Measurements from ENCODE around the gene CHM. TPM values are rescaled to one million over a fixed set of nuclear protein-coding genes. Genes with fewer than 3 reads are reported as not detected.
"Not testable (repeated sequence)": the region's sequence is repeated elsewhere in the genome, so short reads cannot be mapped to it uniquely, and the experiment has no call there.

Gene CHM
- total and polyA plus RNA-seq, 3 experiments from 2014 or later = 8.2 to 16.7 (median 13.2) TPM

DNA sequence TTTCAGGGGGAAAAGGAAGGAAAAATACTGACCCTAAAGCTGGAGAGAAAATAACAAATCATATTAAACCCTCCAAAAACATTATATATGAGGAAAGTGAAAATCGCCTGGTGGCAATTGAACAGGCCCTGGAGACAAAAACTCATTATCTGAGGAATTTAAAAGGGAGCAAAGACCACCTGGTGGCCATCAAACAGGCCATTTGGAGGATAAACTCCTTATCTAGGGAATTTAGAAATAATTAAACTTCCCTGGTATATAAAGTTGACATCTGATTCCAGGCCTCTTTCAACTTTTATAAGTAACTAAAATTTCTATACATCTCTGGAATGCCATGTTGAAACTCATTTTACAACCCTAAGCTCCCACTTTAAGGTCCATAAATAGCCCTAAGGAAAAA, 35.2 kb downstream of the CHM start:
- ChIA-PET POLR2A (no interaction called here), CTCF (no interaction called here)
- H3K27ac ChIP-seq (ENCODE audit: low read depth, low read length) = no peak overlapping the region
- DNase-seq = no peak
- H3K4me1 ChIP-seq (ENCODE audit: insufficient read depth, low read length) = no peaks in the 10 kb centered on the region
- Mint-ChIP-seq H3K27ac (no peak overlapping the region), H3K4me3 (no peak overlapping the region), H3K36me3 (peaks cover 9 to 18% (median 11%) of the 10 kb centered on the region in 3 donors), H3K9me3 (peaks cover 0 to 8% (median 0%) of the 10 kb centered on the region in 5 donors), H3K4me1 (peaks cover 19 to 42% (median 22%) of the 10 kb centered on the region in 3 donors), H3K27me3 (peaks cover 0 to 9% of the 10 kb centered on the region in 2 donors)
- no peaks in the 10 kb centered on the region for H3K36me3 ChIP-seq (ENCODE audit: insufficient read depth, low read length)
- no peak overlapping the region for H3K4me3 ChIP-seq (ENCODE audit: low read length)
- no peaks in the 10 kb centered on the region for H3K27me3 ChIP-seq (ENCODE audit: insufficient read depth, low read length, poor library complexity, severe bottlenecking)
- no peaks in the 10 kb centered on the region for H3K9me3 ChIP-seq (ENCODE audit: low read length)

GRCh38 chrX:86009803-86010202, 37.6 kb downstream of the CHM start:
- H3K4me1 Mint-ChIP-seq = peaks cover 20 to 46% (median 20%) of the 10 kb centered on the region in 3 donors
- H3K4me3 ChIP-seq (ENCODE audit: low read length); H3K4me1 ChIP-seq (ENCODE audit: insufficient read depth, low read length); H3K9me3 ChIP-seq (ENCODE audit: low read length); H3K27me3 ChIP-seq (ENCODE audit: insufficient read depth, low read length, poor library complexity, severe bottlenecking); H3K4me3 Mint-ChIP-seq; H3K27me3 Mint-ChIP-seq; H3K27ac Mint-ChIP-seq; CTCF ChIA-PET; POLR2A ChIA-PET; H3K27ac ChIP-seq (ENCODE audit: low read depth, low read length); DNase-seq; H3K36me3 ChIP-seq (ENCODE audit: insufficient read depth, low read length); H3K9me3 Mint-ChIP-seq: not testable (repeated sequence)
- peaks cover 4 to 11% (median 11%) of the 10 kb centered on the region in 3 donors for H3K36me3 Mint-ChIP-seq

DNA sequence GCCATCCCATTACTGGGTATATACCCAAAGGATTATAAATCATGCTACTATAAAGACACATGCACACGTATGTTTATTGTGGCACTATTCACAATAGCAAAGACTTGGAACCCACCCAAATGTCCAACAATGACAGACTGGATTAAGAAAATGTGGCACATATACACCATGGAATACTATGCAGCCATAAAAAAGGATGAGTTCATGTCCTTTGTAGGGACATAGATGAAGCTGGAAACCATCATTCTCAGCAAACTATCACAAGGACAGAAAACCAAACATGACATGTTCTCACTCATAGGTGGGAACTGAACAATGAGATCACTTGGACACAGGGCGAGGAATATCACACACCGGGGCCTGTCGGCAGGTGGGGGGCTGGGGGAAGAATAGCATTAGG, 39.5 kb downstream of the CHM start:
- DNase-seq; H3K4me3 ChIP-seq (ENCODE audit: low read length); H3K27ac Mint-ChIP-seq; H3K27me3 ChIP-seq (ENCODE audit: insufficient read depth, low read length, poor library complexity, severe bottlenecking); H3K27ac ChIP-seq (ENCODE audit: low read depth, low read length); H3K4me3 Mint-ChIP-seq; H3K9me3 ChIP-seq (ENCODE audit: low read length); H3K27me3 Mint-ChIP-seq; H3K4me1 ChIP-seq (ENCODE audit: insufficient read depth, low read length); H3K36me3 Mint-ChIP-seq; H3K36me3 ChIP-seq (ENCODE audit: insufficient read depth, low read length); CTCF ChIA-PET; POLR2A ChIA-PET; H3K9me3 Mint-ChIP-seq: not testable (repeated sequence)
- H3K4me1 Mint-ChIP-seq = peaks cover 27 to 51% (median 28%) of the 10 kb centered on the region in 3 donors

GRCh38 chrX:86002076-86002896, 45.1 kb downstream of the CHM start:
- POLR2A ChIA-PET = no interaction called here
- H3K36me3 Mint-ChIP-seq = peaks cover 0 to 1% (median 0%) of the 10 kb centered on the region in 3 donors

GRCh38 chrX:85998954-85999353, 48.4 kb downstream of the CHM start:
- Mint-ChIP-seq H3K9me3 (no peaks in the 10 kb centered on the region), H3K27ac (no peak overlapping the region), H3K36me3 (no peaks in the 10 kb centered on the region), H3K4me1 (peaks cover 36 to 66% (median 41%) of the 10 kb centered on the region in 3 donors), H3K4me3 (no peak overlapping the region), H3K27me3 (no peaks in the 10 kb centered on the region)
- CTCF ChIA-PET = no interaction called here
- DNase-seq = no peak
- peaks cover 9% of the 10 kb centered on the region for H3K4me1 ChIP-seq (ENCODE audit: insufficient read depth, low read length)
- no peaks in the 10 kb centered on the region for H3K9me3 ChIP-seq (ENCODE audit: low read length)
- no peaks in the 10 kb centered on the region for H3K27me3 ChIP-seq (ENCODE audit: insufficient read depth, low read length, poor library complexity, severe bottlenecking)
- H3K27ac ChIP-seq (ENCODE audit: low read depth, low read length) = no peak overlapping the region
- H3K36me3 ChIP-seq (ENCODE audit: insufficient read depth, low read length) = no peaks in the 10 kb centered on the region
- H3K4me3 ChIP-seq (ENCODE audit: low read length) = no peak overlapping the region
- POLR2A ChIA-PET = no interaction called here

More at GRCh38 chrX:86002076-86002896, 45.1 kb downstream of the CHM start:
- no peak overlapping the region for H3K4me3 ChIP-seq (ENCODE audit: low read length)
- peak overlapping the region in 3 of 8 donors; percentile 4 to 76 (median 32) for H3K27ac Mint-ChIP-seq
- CTCF ChIA-PET = no interaction called here
- H3K36me3 ChIP-seq (ENCODE audit: insufficient read depth, low read length) = no peaks in the 10 kb centered on the region
- peak overlapping the region in 4 of 7 donors; percentile 38 to 75 (median 51) for H3K4me3 Mint-ChIP-seq
- DNase-seq = peak in 2 of 5 donors; percentile 4 to 47
- H3K4me1 ChIP-seq (ENCODE audit: insufficient read depth, low read length) = peaks cover 9% of the 10 kb centered on the region
- H3K4me1 Mint-ChIP-seq = peaks cover 39 to 59% (median 43%) of the 10 kb centered on the region in 3 donors
- H3K9me3 Mint-ChIP-seq = peaks cover 0 to 2% (median 0%) of the 10 kb centered on the region in 5 donors
- no peaks in the 10 kb centered on the region for H3K9me3 ChIP-seq (ENCODE audit: low read length)
- H3K27ac ChIP-seq (ENCODE audit: low read depth, low read length) = no peak overlapping the region
- no peaks in the 10 kb centered on the region for H3K27me3 Mint-ChIP-seq
- no peaks in the 10 kb centered on the region for H3K27me3 ChIP-seq (ENCODE audit: insufficient read depth, low read length, poor library complexity, severe bottlenecking)

DNA sequence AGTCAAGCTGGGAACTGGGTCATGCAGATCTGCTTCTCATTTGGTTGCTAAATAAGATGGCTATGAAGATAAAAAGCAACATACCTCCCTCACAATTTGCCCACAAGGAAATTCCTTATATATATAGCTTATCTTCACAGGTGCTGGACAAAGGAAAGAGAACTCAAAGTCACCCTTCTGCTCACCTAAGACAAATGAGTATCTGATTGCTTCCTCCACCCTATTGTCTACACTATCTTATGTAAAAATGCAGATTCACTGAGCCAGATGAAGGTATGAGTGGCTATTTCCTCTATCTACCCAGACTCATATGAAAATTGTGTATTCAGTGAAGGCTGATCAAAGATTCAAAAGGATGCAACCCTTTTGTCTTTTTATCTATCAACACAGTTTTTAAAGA, 50.8 kb downstream of the CHM start:
- peaks cover 0 to 2% of the 10 kb centered on the region in 2 donors for H3K27me3 Mint-ChIP-seq
- CTCF ChIA-PET = no interaction called here
- no peak overlapping the region for H3K27ac ChIP-seq (ENCODE audit: low read depth, low read length)
- no peak overlapping the region for H3K4me3 ChIP-seq (ENCODE audit: low read length)
- no peaks in the 10 kb centered on the region for H3K27me3 ChIP-seq (ENCODE audit: insufficient read depth, low read length, poor library complexity, severe bottlenecking)
- POLR2A ChIA-PET = no interaction called here
- H3K36me3 ChIP-seq (ENCODE audit: insufficient read depth, low read length) = no peaks in the 10 kb centered on the region
- no peaks in the 10 kb centered on the region for H3K4me1 ChIP-seq (ENCODE audit: insufficient read depth, low read length)
- DNase-seq = no peak
- no peaks in the 10 kb centered on the region for H3K9me3 Mint-ChIP-seq
- H3K27ac Mint-ChIP-seq = no peak overlapping the region
- H3K9me3 ChIP-seq (ENCODE audit: low read length) = no peaks in the 10 kb centered on the region
- peaks cover 20 to 59% (median 33%) of the 10 kb centered on the region in 3 donors for H3K4me1 Mint-ChIP-seq
- H3K4me3 Mint-ChIP-seq = no peak overlapping the region
- H3K36me3 Mint-ChIP-seq = no peaks in the 10 kb centered on the region

DNA sequence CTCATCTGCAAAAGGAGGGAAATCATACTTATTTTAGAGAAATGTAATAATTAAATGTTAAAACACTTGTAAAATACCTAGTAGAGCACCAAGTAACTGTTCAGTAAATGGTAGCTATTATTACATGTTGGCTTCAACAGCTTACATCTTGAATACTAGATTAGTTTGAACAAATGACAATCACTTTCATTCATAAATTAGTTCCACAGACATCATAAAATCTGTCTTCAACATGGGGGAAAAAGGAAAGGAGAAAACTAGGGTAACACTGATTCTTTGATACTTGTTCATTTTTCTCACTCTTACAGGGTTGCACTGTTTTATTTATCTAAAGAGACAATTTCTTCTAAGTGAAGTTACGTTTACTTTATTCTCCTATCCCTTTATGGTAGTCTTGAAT, 51.7 kb downstream of the CHM start:
- CTCF ChIA-PET = no interaction called here
- Histone ChIP-seq H3K9me3 (ENCODE audit: low read length) (no peaks in the 10 kb centered on the region), H3K36me3 (ENCODE audit: insufficient read depth, low read length) (no peaks in the 10 kb centered on the region)

DNA sequence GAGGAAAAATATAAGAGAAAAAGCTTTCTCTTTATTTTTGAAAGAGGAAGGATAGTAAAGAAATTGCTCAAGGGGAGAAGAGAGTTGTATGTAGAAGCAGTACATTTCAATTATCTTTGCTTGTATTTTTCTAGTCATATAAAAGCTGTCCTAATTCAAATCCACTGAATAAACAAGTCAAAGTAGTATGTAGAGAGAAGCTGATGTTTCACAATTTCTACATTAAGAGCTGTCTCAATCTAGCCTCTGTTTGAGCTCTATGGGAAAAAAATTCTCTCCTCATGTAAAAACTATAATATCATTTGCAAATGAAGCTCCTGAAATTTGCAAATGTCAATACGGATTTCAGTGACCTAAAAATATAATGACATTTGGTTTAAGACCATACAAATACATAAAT, 52.6 kb downstream of the CHM start:
- CTCF ChIA-PET = no interaction called here
- Histone ChIP-seq H3K27me3 (ENCODE audit: insufficient read depth, low read length, poor library complexity, severe bottlenecking) (no peaks in the 10 kb centered on the region), H3K27ac (ENCODE audit: low read depth, low read length) (no peak overlapping the region), H3K4me3 (ENCODE audit: low read length) (no peak overlapping the region), H3K36me3 (ENCODE audit: insufficient read depth, low read length) (no peaks in the 10 kb centered on the region), H3K9me3 (ENCODE audit: low read length) (no peaks in the 10 kb centered on the region), H3K4me1 (ENCODE audit: insufficient read depth, low read length) (no peaks in the 10 kb centered on the region)
- POLR2A ChIA-PET = no interaction called here
- no peak overlapping the region for H3K27ac Mint-ChIP-seq
- H3K4me1 Mint-ChIP-seq = peaks cover 13 to 56% (median 29%) of the 10 kb centered on the region in 3 donors
- DNase-seq = no peak
- H3K4me3 Mint-ChIP-seq = no peak overlapping the region
- H3K9me3 Mint-ChIP-seq = peaks cover 0 to 2% (median 0%) of the 10 kb centered on the region in 5 donors
- H3K27me3 Mint-ChIP-seq = peaks cover 0 to 2% of the 10 kb centered on the region in 2 donors
- H3K36me3 Mint-ChIP-seq = no peaks in the 10 kb centered on the region

More for the DNA sequence above, 51.7 kb downstream of the CHM start:
- Histone ChIP-seq H3K27me3 (ENCODE audit: insufficient read depth, low read length, poor library complexity, severe bottlenecking) (no peaks in the 10 kb centered on the region), H3K27ac (ENCODE audit: low read depth, low read length) (no peak overlapping the region), H3K4me3 (ENCODE audit: low read length) (no peak overlapping the region), H3K4me1 (ENCODE audit: insufficient read depth, low read length) (no peaks in the 10 kb centered on the region)
- Mint-ChIP-seq H3K4me3 (no peak overlapping the region), H3K27me3 (peaks cover 0 to 2% of the 10 kb centered on the region in 2 donors), H3K27ac (no peak overlapping the region), H3K36me3 (no peaks in the 10 kb centered on the region), H3K4me1 (peaks cover 15 to 58% (median 29%) of the 10 kb centered on the region in 3 donors), H3K9me3 (no peaks in the 10 kb centered on the region)
- POLR2A ChIA-PET = no interaction called here
- no peak for DNase-seq
